ENCODE measurements around the gene TNFSF11.

GRCh38 chr13:42525035-42525504 lies 48.9 kb upstream of the TNFSF11 start:
- TF ChIP-seq CTCF (IDR thresholded peaks at IDR 0.05; ENCODE audit: low read length) = no peak
- TF ChIP-seq EZH2 (IDR thresholded peaks at IDR 0.05; ENCODE audit: borderline replicate concordance, low read length) = no peak

All from OCI-LY1 (cell line).